T-helper 1 cell treated with Interleukin-12 subunit alpha and Interleukin-12 subunit beta and Interleukin-4 antibody, amounts not matched to agents 30 μg/mL and 1 μg/mL, for 36 hours (primary cell): ENCODE measurements around the gene TASP1.

Experiments used
- H3K27ac Mint-ChIP-seq: one replicate; pipeline ENCODE4 v1.8.0; 2021; ENCODE audit warnings: mild to moderate bottlenecking, mixed read lengths
- H3K27me3 Mint-ChIP-seq: one replicate; pipeline ENCODE4 v1.8.0; 2021; ENCODE audit warnings: low read depth, mixed read lengths
- H3K36me3 Mint-ChIP-seq: one replicate; pipeline ENCODE4 v1.8.0; 2021; ENCODE audit warnings: low read depth, mixed read lengths
- H3K4me1 Mint-ChIP-seq: one replicate; pipeline ENCODE4 v1.8.0; 2021; ENCODE audit warnings: low read depth, mixed read lengths
- H3K4me3 Mint-ChIP-seq: one replicate; pipeline ENCODE4 v1.8.0; 2021; ENCODE audit warnings: mild to moderate bottlenecking, moderate library complexity, mixed read lengths
- H3K9me3 Mint-ChIP-seq: one replicate; pipeline ENCODE4 v1.8.0; 2021; ENCODE audit warnings: mixed read lengths

TASP1 gene

GRCh38 chr20:13571662-13572061, 67.1 kb downstream of the TASP1 start:
- H3K36me3 Mint-ChIP-seq = peaks cover 4% of the 10 kb centered on the region
- peaks cover 3% of the 10 kb centered on the region for H3K9me3 Mint-ChIP-seq

GRCh38 chr20:13567663-13568062, 71.1 kb downstream of the TASP1 start:
- Mint-ChIP-seq H3K4me1 (no peaks in the 10 kb centered on the region), H3K27ac (no peak overlapping the region)

More at GRCh38 chr20:13571662-13572061, 67.1 kb downstream of the TASP1 start:
- peaks cover 2% of the 10 kb centered on the region for H3K4me1 Mint-ChIP-seq
- no peak overlapping the region for H3K27ac Mint-ChIP-seq
- H3K27me3 Mint-ChIP-seq = no peaks in the 10 kb centered on the region
- H3K4me3 Mint-ChIP-seq = no peak overlapping the region

GRCh38 chr20:13563854-13564253, 74.9 kb downstream of the TASP1 start:
- Mint-ChIP-seq H3K36me3 (peaks cover 8% of the 10 kb centered on the region), H3K27me3 (no peaks in the 10 kb centered on the region), H3K4me1 (no peaks in the 10 kb centered on the region)

More at GRCh38 chr20:13567663-13568062, 71.1 kb downstream of the TASP1 start:
- Mint-ChIP-seq H3K9me3 (peaks cover 3% of the 10 kb centered on the region), H3K4me3 (no peak overlapping the region), H3K27me3 (no peaks in the 10 kb centered on the region), H3K36me3 (peaks cover 5% of the 10 kb centered on the region)

GRCh38 chr20:13554706-13555105, 84.0 kb downstream of the TASP1 start:
- Mint-ChIP-seq H3K4me1 (no peaks in the 10 kb centered on the region), H3K9me3 (no peaks in the 10 kb centered on the region), H3K36me3 (peaks cover 2% of the 10 kb centered on the region), H3K27ac (no peak overlapping the region), H3K4me3 (no peak overlapping the region), H3K27me3 (no peaks in the 10 kb centered on the region)

More at GRCh38 chr20:13563854-13564253, 74.9 kb downstream of the TASP1 start:
- Mint-ChIP-seq H3K9me3 (peaks cover 3% of the 10 kb centered on the region), H3K4me3 (no peak overlapping the region), H3K27ac (no peak overlapping the region)

- H3K4me3 Mint-ChIP-seq = no peak overlapping the region
- H3K27me3 Mint-ChIP-seq = no peaks in the 10 kb centered on the region
- no peaks in the 10 kb centered on the region for H3K4me1 Mint-ChIP-seq
- H3K9me3 Mint-ChIP-seq = no peaks in the 10 kb centered on the region
- H3K36me3 Mint-ChIP-seq = peaks cover 2% of the 10 kb centered on the region
- H3K27ac Mint-ChIP-seq = no peak overlapping the region
These were observed 84.7 kb downstream of the TASP1 start for GRCh38 chr20:13554076-13554475.

GRCh38 chr20:13552061-13552460, 86.7 kb downstream of the TASP1 start:
- H3K4me3 Mint-ChIP-seq = no peak overlapping the region
- no peak overlapping the region for H3K27ac Mint-ChIP-seq
- no peaks in the 10 kb centered on the region for H3K9me3 Mint-ChIP-seq
- peaks cover 2% of the 10 kb centered on the region for H3K36me3 Mint-ChIP-seq
- no peaks in the 10 kb centered on the region for H3K4me1 Mint-ChIP-seq
- H3K27me3 Mint-ChIP-seq = no peaks in the 10 kb centered on the region

- Mint-ChIP-seq H3K9me3 (no peaks in the 10 kb centered on the region), H3K27me3 (no peaks in the 10 kb centered on the region), H3K4me3 (no peak overlapping the region), H3K27ac (no peak overlapping the region), H3K36me3 (no peaks in the 10 kb centered on the region), H3K4me1 (peaks cover 2% of the 10 kb centered on the region)
These were observed 89.3 kb downstream of the TASP1 start for GRCh38 chr20:13549451-13549850.

- H3K27ac Mint-ChIP-seq = no peak overlapping the region
- no peaks in the 10 kb centered on the region for H3K9me3 Mint-ChIP-seq
- no peaks in the 10 kb centered on the region for H3K36me3 Mint-ChIP-seq
- H3K4me1 Mint-ChIP-seq = peaks cover 2% of the 10 kb centered on the region
- no peaks in the 10 kb centered on the region for H3K27me3 Mint-ChIP-seq
- H3K4me3 Mint-ChIP-seq = no peak overlapping the region
These were observed 92.1 kb downstream of the TASP1 start for GRCh38 chr20:13546497-13547131.

GRCh38 chr20:13545790-13546189, 92.9 kb downstream of the TASP1 start:
- Mint-ChIP-seq H3K9me3 (no peaks in the 10 kb centered on the region), H3K27me3 (no peaks in the 10 kb centered on the region), H3K36me3 (no peaks in the 10 kb centered on the region), H3K27ac (no peak overlapping the region), H3K4me3 (no peak overlapping the region), H3K4me1 (peaks cover 2% of the 10 kb centered on the region)

GRCh38 chr20:13543783-13544182, 94.9 kb downstream of the TASP1 start:
- Mint-ChIP-seq H3K4me3 (no peak overlapping the region), H3K4me1 (peaks cover 2% of the 10 kb centered on the region), H3K36me3 (no peaks in the 10 kb centered on the region), H3K9me3 (no peaks in the 10 kb centered on the region), H3K27me3 (no peaks in the 10 kb centered on the region), H3K27ac (no peak overlapping the region)

- no peaks in the 10 kb centered on the region for H3K9me3 Mint-ChIP-seq
- H3K4me3 Mint-ChIP-seq = no peak overlapping the region
- no peaks in the 10 kb centered on the region for H3K36me3 Mint-ChIP-seq
- H3K27ac Mint-ChIP-seq = no peak overlapping the region
- no peaks in the 10 kb centered on the region for H3K4me1 Mint-ChIP-seq
- H3K27me3 Mint-ChIP-seq = no peaks in the 10 kb centered on the region
These were observed 103.1 kb downstream of the TASP1 start for GRCh38 chr20:13535627-13536026.

GRCh38 chr20:13533946-13534345, 104.8 kb downstream of the TASP1 start:
- Mint-ChIP-seq H3K36me3 (no peaks in the 10 kb centered on the region), H3K4me1 (no peaks in the 10 kb centered on the region), H3K4me3 (no peak overlapping the region), H3K27me3 (no peaks in the 10 kb centered on the region), H3K27ac (no peak overlapping the region), H3K9me3 (no peaks in the 10 kb centered on the region)

GRCh38 chr20:13530146-13530545, 108.6 kb downstream of the TASP1 start:
- H3K27me3 Mint-ChIP-seq = no peaks in the 10 kb centered on the region
- no peak overlapping the region for H3K27ac Mint-ChIP-seq
- H3K36me3 Mint-ChIP-seq = peaks cover 11% of the 10 kb centered on the region
- no peaks in the 10 kb centered on the region for H3K4me1 Mint-ChIP-seq
- no peak overlapping the region for H3K4me3 Mint-ChIP-seq
- H3K9me3 Mint-ChIP-seq = no peaks in the 10 kb centered on the region

- Mint-ChIP-seq H3K9me3 (no peaks in the 10 kb centered on the region), H3K27ac (no peak overlapping the region), H3K4me1 (no peaks in the 10 kb centered on the region), H3K27me3 (no peaks in the 10 kb centered on the region), H3K36me3 (peaks cover 20% of the 10 kb centered on the region), H3K4me3 (no peak overlapping the region)
These were observed 112.2 kb downstream of the TASP1 start for GRCh38 chr20:13526551-13526950.

- peaks cover 20% of the 10 kb centered on the region for H3K36me3 Mint-ChIP-seq
- no peak overlapping the region for H3K27ac Mint-ChIP-seq
- H3K27me3 Mint-ChIP-seq = no peaks in the 10 kb centered on the region
- H3K9me3 Mint-ChIP-seq = no peaks in the 10 kb centered on the region
- no peak overlapping the region for H3K4me3 Mint-ChIP-seq
- H3K4me1 Mint-ChIP-seq = no peaks in the 10 kb centered on the region
These were observed 113.3 kb downstream of the TASP1 start for GRCh38 chr20:13525225-13525940.
